Measurements from ENCODE around the gene RAP2C.

The RAP2C gene

GRCh38 chrX:132217203-132218073 is 1.8 kb downstream of the RAP2C start:
- Histone ChIP-seq H3K23ac (ENCODE audit: low read length) (no peak overlapping the region), H3K4me1 (ENCODE audit: control insufficient read depth in 1 of 2, insufficient read depth in 2 of 2, low read length in 2 of 2) (no peaks in the 10 kb centered on the region), H3K79me1 (ENCODE audit: low read length) (peaks cover 10% of the 10 kb centered on the region), H3K9ac (ENCODE audit: low read length) (peak overlapping the region; percentile 93), H3K4me2 (ENCODE audit: low read length) (peak overlapping the region; percentile 74), H2BK5ac (ENCODE audit: low read depth, low read length, poor library complexity) (peak overlapping the region; percentile 77), H3K18ac (ENCODE audit: low read length) (peak overlapping the region; percentile 92), H3K4ac (ENCODE audit: low read depth, low read length) (peak overlapping the region; percentile 84), H4K91ac (ENCODE audit: low read depth, low read length) (peak overlapping the region; percentile 94), H2BK120ac (ENCODE audit: insufficient read depth, low read length, poor library complexity) (peak overlapping the region; percentile 95), H2BK12ac (ENCODE audit: low read length) (no peak overlapping the region), H3K4me3 (ENCODE audit: low read depth, low read length) (peak overlapping the region; percentile 84), H3K9me3 (ENCODE audit: insufficient read depth, low read depth, low read length) (no peaks in the 10 kb centered on the region), H4K8ac (ENCODE audit: low read depth, low read length) (peak overlapping the region; percentile 79), H2AK5ac (ENCODE audit: low read length) (no peak overlapping the region), H3K79me2 (ENCODE audit: control insufficient read depth, insufficient read depth, low read length, poor library complexity) (peaks cover 2% of the 10 kb centered on the region), H3K27me3 (ENCODE audit: insufficient read depth, low read length) (no peaks in the 10 kb centered on the region), H4K12ac (ENCODE audit: low read depth, low read length) (peak overlapping the region; percentile 91), H3K14ac (ENCODE audit: low read length) (peak overlapping the region; percentile 87), H2AFZ (ENCODE audit: insufficient read depth, low read length, poor library complexity) (peak overlapping the region; percentile 60), H3K36me3 (ENCODE audit: control insufficient read depth in 1 of 2, insufficient read depth in 2 of 2, low read length in 2 of 2) (peaks cover 0 to 4% of the 10 kb centered on the region in 2 experiments), H3K27ac (ENCODE audit: low read depth, low read length) (peak overlapping the region; percentile 96)
- peak; percentile 37 to 64 for DNase-seq
- no CpG with 5 or more reads among the region's 74 CpGs for WGBS (ENCODE audit: extremely low coverage, insufficient coverage, insufficient read length)

GRCh38 chrX:132216806-132217202 is 2.4 kb downstream of the RAP2C start:
- H4K8ac ChIP-seq (ENCODE audit: low read depth, low read length) = no peak overlapping the region

DNA sequence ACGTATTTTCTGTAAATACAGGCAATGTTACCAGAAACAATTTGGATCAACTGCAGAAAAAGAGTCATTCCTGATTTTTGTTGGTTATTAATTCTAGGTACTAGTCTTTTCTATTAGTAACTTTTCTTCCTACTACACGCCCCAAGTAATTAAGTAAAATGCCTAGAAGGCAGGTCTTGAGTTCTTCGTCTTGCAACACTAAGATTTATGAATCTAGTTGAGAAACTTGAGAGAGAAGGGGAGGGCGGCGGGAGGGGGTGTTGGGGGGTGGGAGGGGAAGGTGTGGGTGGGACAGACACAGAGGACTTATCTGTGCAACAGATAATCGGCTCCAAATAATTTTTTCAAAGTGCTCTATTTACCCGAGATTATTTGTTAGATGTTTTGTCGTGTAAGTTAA is 3.0 kb downstream of the RAP2C start:
- WGBS (ENCODE audit: extremely low coverage, insufficient coverage, insufficient read length) = no CpG with 5 or more reads among the region's 8 CpGs
- no peaks in the 10 kb centered on the region for H3K4me1 ChIP-seq (ENCODE audit: control insufficient read depth in 1 of 2, insufficient read depth in 2 of 2, low read length in 2 of 2)
- no peak overlapping the region for H4K8ac ChIP-seq (ENCODE audit: low read depth, low read length)
- no peak overlapping the region for H2BK120ac ChIP-seq (ENCODE audit: insufficient read depth, low read length, poor library complexity)
- H3K9me3 ChIP-seq (ENCODE audit: insufficient read depth, low read depth, low read length) = no peaks in the 10 kb centered on the region
- no peak overlapping the region for H4K12ac ChIP-seq (ENCODE audit: low read depth, low read length)
- peaks cover 0 to 4% of the 10 kb centered on the region in 2 experiments for H3K36me3 ChIP-seq (ENCODE audit: control insufficient read depth in 1 of 2, insufficient read depth in 2 of 2, low read length in 2 of 2)
- H3K4me2 ChIP-seq (ENCODE audit: low read length) = peak overlapping the region; percentile 55
- no peak overlapping the region for H2BK5ac ChIP-seq (ENCODE audit: low read depth, low read length, poor library complexity)
- no peak for DNase-seq
- H3K23ac ChIP-seq (ENCODE audit: low read length) = no peak overlapping the region
- H3K27ac ChIP-seq (ENCODE audit: low read depth, low read length) = no peak overlapping the region
- no peaks in the 10 kb centered on the region for H3K27me3 ChIP-seq (ENCODE audit: insufficient read depth, low read length)
- no peak overlapping the region for H4K91ac ChIP-seq (ENCODE audit: low read depth, low read length)
- peaks cover 10% of the 10 kb centered on the region for H3K79me1 ChIP-seq (ENCODE audit: low read length)
- H3K4ac ChIP-seq (ENCODE audit: low read depth, low read length) = no peak overlapping the region
- no peak overlapping the region for H2BK12ac ChIP-seq (ENCODE audit: low read length)
- no peak overlapping the region for H3K4me3 ChIP-seq (ENCODE audit: low read depth, low read length)
- no peak overlapping the region for H2AFZ ChIP-seq (ENCODE audit: insufficient read depth, low read length, poor library complexity)
- no peak overlapping the region for H2AK5ac ChIP-seq (ENCODE audit: low read length)
- H3K18ac ChIP-seq (ENCODE audit: low read length) = no peak overlapping the region
- H3K79me2 ChIP-seq (ENCODE audit: control insufficient read depth, insufficient read depth, low read length, poor library complexity) = peaks cover 2% of the 10 kb centered on the region
- no peak overlapping the region for H3K14ac ChIP-seq (ENCODE audit: low read length)
- H3K9ac ChIP-seq (ENCODE audit: low read length) = no peak overlapping the region

More at GRCh38 chrX:132216806-132217202, 2.4 kb downstream of the RAP2C start:
- no peak overlapping the region for H3K23ac ChIP-seq (ENCODE audit: low read length)
- H3K18ac ChIP-seq (ENCODE audit: low read length) = peak overlapping the region; percentile 92
- peak overlapping the region; percentile 74 for H3K4me2 ChIP-seq (ENCODE audit: low read length)
- no peak overlapping the region for H2AK5ac ChIP-seq (ENCODE audit: low read length)
- peak overlapping the region; percentile 78 for H3K9ac ChIP-seq (ENCODE audit: low read length)
- peak overlapping the region; percentile 96 for H3K27ac ChIP-seq (ENCODE audit: low read depth, low read length)
- no peak overlapping the region for H3K14ac ChIP-seq (ENCODE audit: low read length)
- H3K4me1 ChIP-seq (ENCODE audit: control insufficient read depth in 1 of 2, insufficient read depth in 2 of 2, low read length in 2 of 2) = no peaks in the 10 kb centered on the region
- H3K27me3 ChIP-seq (ENCODE audit: insufficient read depth, low read length) = no peaks in the 10 kb centered on the region
- no peak overlapping the region for H4K91ac ChIP-seq (ENCODE audit: low read depth, low read length)
- peak overlapping the region; percentile 31 for H2BK120ac ChIP-seq (ENCODE audit: insufficient read depth, low read length, poor library complexity)
- H3K4me3 ChIP-seq (ENCODE audit: low read depth, low read length) = peak overlapping the region; percentile 84
- H2BK12ac ChIP-seq (ENCODE audit: low read length) = no peak overlapping the region
- no CpG with 5 or more reads among the region's 11 CpGs for WGBS (ENCODE audit: extremely low coverage, insufficient coverage, insufficient read length)
- peaks cover 10% of the 10 kb centered on the region for H3K79me1 ChIP-seq (ENCODE audit: low read length)
- H2BK5ac ChIP-seq (ENCODE audit: low read depth, low read length, poor library complexity) = peak overlapping the region; percentile 59
- no peak overlapping the region for H3K4ac ChIP-seq (ENCODE audit: low read depth, low read length)
- peaks cover 0 to 4% of the 10 kb centered on the region in 2 experiments for H3K36me3 ChIP-seq (ENCODE audit: control insufficient read depth in 1 of 2, insufficient read depth in 2 of 2, low read length in 2 of 2)
- H3K9me3 ChIP-seq (ENCODE audit: insufficient read depth, low read depth, low read length) = no peaks in the 10 kb centered on the region
- H2AFZ ChIP-seq (ENCODE audit: insufficient read depth, low read length, poor library complexity) = no peak overlapping the region
- H3K79me2 ChIP-seq (ENCODE audit: control insufficient read depth, insufficient read depth, low read length, poor library complexity) = peaks cover 2% of the 10 kb centered on the region
- no peak overlapping the region for H4K12ac ChIP-seq (ENCODE audit: low read depth, low read length)
- DNase-seq = no peak

- Histone ChIP-seq H3K36me3 (ENCODE audit: control insufficient read depth in 1 of 2, insufficient read depth in 2 of 2, low read length in 2 of 2) (peaks cover 0 to 4% of the 10 kb centered on the region in 2 experiments), H2BK120ac (ENCODE audit: insufficient read depth, low read length, poor library complexity) (no peak overlapping the region), H3K23ac (ENCODE audit: low read length) (no peak overlapping the region), H3K4me1 (ENCODE audit: control insufficient read depth in 1 of 2, insufficient read depth in 2 of 2, low read length in 2 of 2) (no peaks in the 10 kb centered on the region), H3K9ac (ENCODE audit: low read length) (no peak overlapping the region), H4K8ac (ENCODE audit: low read depth, low read length) (no peak overlapping the region), H3K27me3 (ENCODE audit: insufficient read depth, low read length) (no peaks in the 10 kb centered on the region), H3K14ac (ENCODE audit: low read length) (no peak overlapping the region), H3K4ac (ENCODE audit: low read depth, low read length) (no peak overlapping the region), H3K27ac (ENCODE audit: low read depth, low read length) (no peak overlapping the region), H3K4me3 (ENCODE audit: low read depth, low read length) (no peak overlapping the region), H2AFZ (ENCODE audit: insufficient read depth, low read length, poor library complexity) (no peak overlapping the region), H4K91ac (ENCODE audit: low read depth, low read length) (no peak overlapping the region), H2AK5ac (ENCODE audit: low read length) (no peak overlapping the region), H3K79me1 (ENCODE audit: low read length) (peaks cover 10% of the 10 kb centered on the region), H3K18ac (ENCODE audit: low read length) (no peak overlapping the region), H3K9me3 (ENCODE audit: insufficient read depth, low read depth, low read length) (no peaks in the 10 kb centered on the region), H2BK5ac (ENCODE audit: low read depth, low read length, poor library complexity) (no peak overlapping the region), H4K12ac (ENCODE audit: low read depth, low read length) (no peak overlapping the region), H3K4me2 (ENCODE audit: low read length) (no peak overlapping the region), H3K79me2 (ENCODE audit: control insufficient read depth, insufficient read depth, low read length, poor library complexity) (peaks cover 2% of the 10 kb centered on the region), H2BK12ac (ENCODE audit: low read length) (no peak overlapping the region)
- DNase-seq = no peak
- WGBS (ENCODE audit: extremely low coverage, insufficient coverage, insufficient read length) = no CpG with 5 or more reads among the region's 2 CpGs
Observed at GRCh38 chrX:132214518-132214917, 4.7 kb downstream of the RAP2C start.

Data from trophoblast cell (in vitro differentiated cells and primary cell).